Pancreas (tissue), 10 donors: Measurements from ENCODE around the gene TLE4. TPM values are rescaled to one million over a fixed set of nuclear protein-coding genes. Genes with fewer than 3 reads are reported as not detected.

Experiments
- ATAC-seq, 4 donors: fragments of 200-7000 bp; cut with Tn5 transposase; one replicate each; pipeline versions ENCODE4 v1.8.0 to v1.9.1; 2020; ENCODE audit warnings: mild to moderate bottlenecking in 4 of 4, moderate library complexity in 4 of 4
- DNase-seq, 6 donors: peaks; one replicate each; pipeline ENCODE4 v3.0.0-alpha.2; 2020
- FAIRE-seq: peaks from 2 replicates; lab custom pipeline; 2012; peaks lifted over from hg19 to GRCh38; lab: Jason Lieb, UNC
- H3K27ac ChIP-seq, 4 donors: fragments of 200-600 bp; sonication (generic); 1 replicate in 3 of 4; 2 replicates in 1 of 4; pipeline versions ENCODE4 v1.5.0 to v1.8.0; 2020
- H3K27me3 ChIP-seq, 4 donors: fragments of 200-600 bp; one replicate each; pipeline ENCODE4 v1.8.0; 2021
- H3K36me3 ChIP-seq, 3 donors: fragments of 200-600 bp; sonication (generic) in 1 of 3; one replicate each; pipeline versions ENCODE4 v1.5.0 to v1.8.0; 2020 to 2021
- H3K4me1 ChIP-seq, 3 donors: fragments of 200-600 bp; one replicate each; pipeline ENCODE4 v1.8.0; 2021
- H3K4me3 ChIP-seq, 4 donors: fragments of 200-600 bp; sonication (generic) in 2 of 4; one replicate each; pipeline versions ENCODE4 v1.5.0 to v1.8.0; 2020 to 2021
- H3K9me3 ChIP-seq, 4 donors: fragments of 200-600 bp; one replicate each; pipeline ENCODE4 v1.8.0; 2021
- WGBS, 2 donors: extraction: QIAGEN DNeasy Blood & Tissue Kit; methylation state at CpG; one replicate each; pipeline ENCODE4 v1.1.7; 2013; 5-methylcytosine and 5-hydroxymethylcytosine counted together
- intact Hi-C, 3 donors: fragments of 100-400 bp; cut with DNase I; formaldehyde crosslinking; loops; one replicate each; pipeline versions ENCODE4 v1.11.1 to v1.14.2; 2022
- polyA plus RNA-seq, 2 donors: library from polyadenylated mRNA; stranded (reverse); fragments of 200-250 nt; gene quantifications; one replicate each; pipeline ENCODE4 v1.2.3, GENCODE V29; 2013
- total RNA-seq, 6 donors: library from RNA; stranded (reverse); fragmentation: NEBNext Ultra II Directional in 4 of 6; extraction: Animal tissue kit (Norgen Biotek cat#: 25700) in 4 of 6; gene quantifications; one replicate each; pipeline versions ENCODE4 v1.2.1 to v1.2.4, GENCODE V29; 2021 to 2023
- TF ChIP-seq, protein P1 (sequence below), 4 donors: fragments of 200-600 bp; sonication (generic) in 3 of 4; IDR thresholded peaks; one replicate each; pipeline versions ENCODE4 v1.5.0 to v1.8.0; 2021; ENCODE audit warnings: antibody characterized with exemption in 4 of 4
- donor health status: healthy with polysubstance abuse.
- donor health status: DM: no; HTN: no; CAD: no; lungs with moderate emphysema.
- donor health status: DM: no; HTN: no; CAD: no.
- donor health status: control.
- donor health status: control.
- donor health status: Bipolar disorder and iron deficiency.
- donor health status: DM: yes; HTN: yes; CAD: no.
- donor health status: DM: no; HTN: no; CAD: no.
- donor health status: DM: no; HTN: no; CAD: no.
- donor health status: DM: yes; HTN: yes; CAD: no.

TLE4 gene
- total and polyA plus RNA-seq, 8 donors, result 2.8 to 19.0 (median 9.7) TPM

- Histone ChIP-seq H3K4me1 (no peaks in the 10 kb centered on the region), H3K4me3 (no peak overlapping the region), H3K9me3 (no peaks in the 10 kb centered on the region), H3K27ac (no peak overlapping the region), H3K36me3 (no peaks in the 10 kb centered on the region), H3K27me3 (no peaks in the 10 kb centered on the region)
- TF ChIP-seq, protein P1, sequence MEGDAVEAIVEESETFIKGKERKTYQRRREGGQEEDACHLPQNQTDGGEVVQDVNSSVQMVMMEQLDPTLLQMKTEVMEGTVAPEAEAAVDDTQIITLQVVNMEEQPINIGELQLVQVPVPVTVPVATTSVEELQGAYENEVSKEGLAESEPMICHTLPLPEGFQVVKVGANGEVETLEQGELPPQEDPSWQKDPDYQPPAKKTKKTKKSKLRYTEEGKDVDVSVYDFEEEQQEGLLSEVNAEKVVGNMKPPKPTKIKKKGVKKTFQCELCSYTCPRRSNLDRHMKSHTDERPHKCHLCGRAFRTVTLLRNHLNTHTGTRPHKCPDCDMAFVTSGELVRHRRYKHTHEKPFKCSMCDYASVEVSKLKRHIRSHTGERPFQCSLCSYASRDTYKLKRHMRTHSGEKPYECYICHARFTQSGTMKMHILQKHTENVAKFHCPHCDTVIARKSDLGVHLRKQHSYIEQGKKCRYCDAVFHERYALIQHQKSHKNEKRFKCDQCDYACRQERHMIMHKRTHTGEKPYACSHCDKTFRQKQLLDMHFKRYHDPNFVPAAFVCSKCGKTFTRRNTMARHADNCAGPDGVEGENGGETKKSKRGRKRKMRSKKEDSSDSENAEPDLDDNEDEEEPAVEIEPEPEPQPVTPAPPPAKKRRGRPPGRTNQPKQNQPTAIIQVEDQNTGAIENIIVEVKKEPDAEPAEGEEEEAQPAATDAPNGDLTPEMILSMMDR (IDR thresholded peaks at IDR 0.05), result no peak
- WGBS, 2 donors, result 87 to 89% methylated on average over 7 of the region's 7 CpGs
- ATAC-seq, result no peak
- no peak for DNase-seq
- no peak for FAIRE-seq
- intact Hi-C loops, result no loop called here
These were observed 102.5 kb downstream of the TLE4 start for GRCh38 chr9:79674052-79674777.

GRCh38 chr9:79681576-79681975 lies 109.8 kb downstream of the TLE4 start:
- ATAC-seq (no peak), FAIRE-seq (no peak), DNase-seq (no peak)
- Histone ChIP-seq H3K36me3 (no peaks in the 10 kb centered on the region), H3K4me3 (no peak overlapping the region), H3K4me1 (peaks cover 0 to 8% (median 0%) of the 10 kb centered on the region in 3 donors), H3K27me3 (no peaks in the 10 kb centered on the region), H3K9me3 (no peaks in the 10 kb centered on the region), H3K27ac (no peak overlapping the region)
- TF ChIP-seq, protein P1 (IDR thresholded peaks at IDR 0.05), result no peak
- intact Hi-C loops, result no loop called here

GRCh38 chr9:79682076-79682736 lies 110.4 kb downstream of the TLE4 start:
- FAIRE-seq, result no peak
- no peak overlapping the region for H3K4me3 ChIP-seq
- intact Hi-C loops, result no loop called here
- H3K27ac ChIP-seq, result no peak overlapping the region
- H3K4me1 ChIP-seq, result peaks cover 0 to 8% (median 0%) of the 10 kb centered on the region in 3 donors
- H3K27me3 ChIP-seq, result no peaks in the 10 kb centered on the region
- no peaks in the 10 kb centered on the region for H3K36me3 ChIP-seq
- TF ChIP-seq, protein P1 (IDR thresholded peaks at IDR 0.05), result no peak
- no peaks in the 10 kb centered on the region for H3K9me3 ChIP-seq
- no peak for DNase-seq
- 20 to 24% methylated on average over 4 of the region's 4 CpGs for WGBS, 2 donors
- ATAC-seq, result peak; percentile 30 to 70 (median 40)

DNA sequence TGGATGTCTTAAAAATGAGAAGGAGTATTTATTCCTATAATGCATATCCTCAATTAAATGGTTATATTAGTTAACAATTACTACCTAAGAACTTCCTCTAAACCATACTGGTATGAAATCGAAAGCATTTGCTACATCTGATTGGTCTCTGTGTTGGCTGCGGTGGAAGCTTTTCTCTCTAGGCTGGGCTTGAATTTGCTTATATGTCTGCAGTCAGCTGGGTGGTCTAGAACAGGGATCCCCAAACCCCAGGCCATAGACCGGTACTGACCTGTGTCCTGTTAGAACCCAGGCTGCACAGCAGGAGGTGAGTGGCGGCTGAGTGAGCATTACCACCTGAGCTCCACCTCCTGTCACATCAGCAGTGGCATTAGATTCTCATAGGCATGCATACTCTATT lies 112.3 kb downstream of the TLE4 start:
- Histone ChIP-seq H3K27me3 (no peaks in the 10 kb centered on the region), H3K9me3 (no peaks in the 10 kb centered on the region), H3K27ac (no peak overlapping the region), H3K36me3 (no peaks in the 10 kb centered on the region), H3K4me3 (no peak overlapping the region), H3K4me1 (peaks cover 0 to 8% (median 0%) of the 10 kb centered on the region in 3 donors)
- intact Hi-C loops, result no loop called here
- TF ChIP-seq, protein P1 (IDR thresholded peaks at IDR 0.05), result no peak
- no peak for ATAC-seq
- 98 to 100% methylated on average over 4 of the region's 4 CpGs for WGBS, 2 donors
- no peak for DNase-seq
- no peak for FAIRE-seq
